GM18508 (cell line): ENCODE measurements around the gene OVCA2.

Experiments used
- ATAC-seq: cut with Tn5 transposase; IDR thresholded peaks from one replicate; pipeline ENCODE4 v1.9.1; 2021; ENCODE audit warnings: moderate number of reproducible peaks; ENCODE audit not compliant: insufficient read depth, unreplicated experiment

The OVCA2 gene

DNA sequence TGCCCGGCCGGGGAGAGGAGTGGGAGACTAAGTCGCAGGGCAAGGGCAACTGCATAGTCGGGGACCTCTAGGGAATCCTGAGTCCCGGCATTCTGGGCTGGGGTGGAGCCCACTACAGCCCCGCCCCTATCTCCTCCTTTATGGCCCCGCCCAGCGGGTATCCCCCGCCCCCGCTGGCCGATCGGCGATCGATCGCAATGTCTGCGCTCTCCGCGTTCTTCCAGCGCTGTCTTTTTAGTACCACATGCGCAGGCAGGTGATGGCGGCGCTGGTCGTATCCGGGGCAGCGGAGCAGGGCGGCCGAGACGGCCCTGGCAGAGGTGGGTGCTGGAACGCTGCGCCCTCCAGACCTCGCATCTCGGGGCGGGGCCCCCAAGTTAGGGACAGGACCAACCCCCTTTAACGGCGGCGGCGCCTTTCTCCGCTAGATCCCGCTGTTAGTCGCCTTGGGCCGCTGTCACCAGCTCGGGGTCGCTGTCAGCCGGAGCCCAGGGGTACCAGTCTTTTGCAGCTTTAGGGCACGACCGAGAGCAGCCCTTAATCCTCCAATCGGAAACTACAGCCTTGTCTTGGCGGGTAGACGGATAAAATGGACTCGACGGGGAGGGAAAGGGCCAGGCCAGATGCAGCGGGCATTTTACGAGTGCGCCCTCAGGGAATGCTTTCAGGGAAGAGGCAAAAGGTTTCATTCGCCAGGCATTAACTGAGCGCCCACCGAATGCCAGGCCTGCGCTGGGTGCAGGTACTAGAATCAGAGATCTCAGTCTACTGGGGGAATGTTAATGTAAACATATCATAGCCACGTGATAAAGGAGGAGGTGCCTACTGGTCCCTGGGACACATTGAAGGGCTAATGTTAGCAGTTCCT lies 11.7 kb upstream of the OVCA2 start, which contains the start of gene DPH1:
TSS of gene DPH1 (plus strand) at position 243 of the 868 bp plus-strand sequence. CDS start at position 260, 17 bp downstream.
- ATAC-seq = no peak

GRCh38 chr17:2030779-2031163 lies 11.1 kb upstream of the OVCA2 start:
- ATAC-seq = no peak

GRCh38 chr17:2033153-2033552 lies 8.7 kb upstream of the OVCA2 start:
- ATAC-seq = no peak

- no peak for ATAC-seq
These were observed 7.7 kb upstream of the OVCA2 start for GRCh38 chr17:2034157-2034556.

DNA sequence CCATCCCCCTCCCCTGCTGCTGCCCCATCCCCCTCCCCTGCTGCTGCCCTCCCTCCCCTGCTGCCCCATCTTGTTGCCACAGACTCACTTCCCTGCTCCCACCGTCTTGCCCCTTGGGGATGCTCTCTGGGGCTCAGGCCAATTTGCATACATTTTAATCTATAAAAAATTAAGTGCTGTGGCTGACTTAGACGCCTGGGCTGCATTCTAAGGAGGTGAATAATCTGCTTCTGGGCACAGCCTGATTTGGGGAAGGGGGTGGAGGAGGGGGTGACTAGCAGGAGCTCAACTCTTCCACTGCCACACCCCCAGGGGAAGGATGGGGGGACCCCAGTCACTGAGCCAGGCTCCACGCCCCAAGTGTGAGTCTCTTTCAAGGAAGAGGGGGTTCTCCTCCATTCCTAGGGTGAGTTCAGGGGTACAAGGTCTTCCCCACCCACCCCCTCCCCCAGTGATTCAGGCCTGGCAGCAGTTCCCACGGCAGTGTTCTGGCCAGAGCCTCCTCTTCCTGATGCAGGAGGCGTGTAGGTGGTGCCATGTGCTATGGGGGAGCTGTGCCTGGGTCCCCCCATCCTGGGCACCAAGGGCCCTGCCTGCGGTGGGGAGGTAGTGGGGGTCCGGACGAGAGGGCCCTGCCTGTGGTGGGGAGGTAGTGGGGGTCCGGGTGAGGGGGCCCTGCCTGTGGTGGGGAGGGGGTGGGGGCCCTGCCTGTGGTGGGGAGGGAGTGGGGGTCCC lies 6.8 kb upstream of the OVCA2 start:
- ATAC-seq = no peak

DNA sequence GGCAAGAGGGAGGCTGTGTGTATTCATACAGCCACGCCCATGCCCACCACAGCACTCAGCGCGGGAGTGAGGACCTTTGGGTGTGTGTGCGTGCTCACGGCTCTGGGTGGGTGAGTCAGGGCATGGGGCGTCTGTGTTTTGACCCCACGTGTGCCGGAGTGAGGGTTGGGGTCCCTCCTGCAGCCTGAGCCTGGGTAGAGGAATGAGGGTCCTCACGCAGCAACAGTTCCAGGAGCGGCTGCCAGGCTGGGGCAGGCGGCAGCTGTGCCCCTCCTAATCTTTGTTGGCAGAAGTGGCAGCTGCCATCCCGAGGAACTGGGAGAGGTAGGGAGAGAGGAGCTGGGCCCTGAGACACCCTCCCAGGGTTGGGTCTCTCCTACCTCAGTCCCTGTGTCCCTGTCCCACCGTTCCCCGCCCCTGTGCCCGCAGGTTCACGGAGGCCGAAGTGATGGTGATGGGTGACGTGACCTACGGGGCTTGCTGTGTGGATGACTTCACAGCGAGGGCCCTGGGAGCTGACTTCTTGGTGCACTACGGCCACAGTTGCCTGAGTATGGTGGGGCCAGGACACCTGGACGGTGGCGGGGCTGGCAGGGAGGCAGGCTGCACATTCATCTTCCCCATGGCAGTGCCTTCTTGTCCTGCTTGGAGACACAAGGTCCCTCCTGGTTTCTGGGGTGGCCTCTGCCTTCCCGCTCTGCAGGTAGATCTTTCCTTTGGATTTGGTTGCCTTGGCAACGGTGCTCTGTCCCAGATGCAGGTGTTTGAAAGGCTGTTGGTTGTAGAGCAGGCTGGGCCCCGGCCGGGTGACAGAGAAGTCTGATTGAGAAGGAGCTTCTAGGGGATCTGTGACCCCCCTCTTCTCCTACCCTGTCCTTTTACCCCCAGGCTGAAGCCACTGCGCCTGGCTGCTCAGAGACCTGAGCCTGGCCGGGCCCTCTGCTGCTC lies 6.0 kb upstream of the OVCA2 start:
- no peak for ATAC-seq

- no peak for ATAC-seq
These were observed 4.7 kb upstream of the OVCA2 start for GRCh38 chr17:2037155-2037554.

GRCh38 chr17:2040219-2040827 lies 1.5 kb upstream of the OVCA2 start:
- no peak for ATAC-seq

GRCh38 chr17:2040942-2041560 lies 771 bp upstream of the OVCA2 start:
- no peak for ATAC-seq

DNA sequence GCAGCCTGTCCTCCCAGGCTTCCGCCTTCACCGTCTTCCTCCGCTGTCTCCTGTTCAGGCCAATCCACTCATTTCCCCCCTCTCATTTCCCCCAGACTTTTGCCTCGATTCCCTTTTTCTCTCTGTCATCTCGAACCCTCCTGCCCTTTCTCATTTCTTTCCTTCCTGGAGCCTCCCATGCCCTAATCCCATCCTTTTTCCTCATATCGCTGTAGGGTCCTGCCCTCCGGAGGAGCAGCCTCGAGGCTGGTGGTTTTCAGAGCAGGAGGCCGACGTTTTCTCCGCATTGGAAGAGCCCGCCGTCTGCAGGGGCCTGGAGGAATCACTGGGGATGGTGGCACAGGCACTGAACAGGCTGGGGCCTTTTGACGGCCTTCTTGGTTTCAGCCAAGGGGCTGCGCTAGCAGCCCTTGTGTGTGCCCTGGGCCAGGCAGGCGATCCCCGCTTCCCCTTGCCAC lies 597 bp downstream of the OVCA2 start:
- no peak for ATAC-seq

DNA sequence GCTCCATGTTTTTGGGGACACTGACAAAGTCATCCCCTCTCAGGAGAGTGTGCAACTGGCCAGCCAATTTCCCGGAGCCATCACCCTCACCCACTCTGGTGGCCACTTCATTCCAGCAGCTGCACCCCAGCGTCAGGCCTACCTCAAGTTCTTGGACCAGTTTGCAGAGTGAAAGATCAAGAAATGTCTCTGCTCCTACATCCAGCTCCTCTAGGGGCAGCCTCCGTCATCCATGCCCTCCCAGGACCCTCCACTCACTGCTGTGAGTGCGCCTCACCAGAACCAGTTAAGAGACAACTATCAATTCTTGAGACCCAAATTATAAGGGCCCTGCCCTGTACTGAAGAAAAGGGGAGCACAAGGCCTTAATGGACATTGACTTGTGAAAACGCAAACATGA lies 1.1 kb downstream of the OVCA2 start:
- ATAC-seq = no peak

DNA sequence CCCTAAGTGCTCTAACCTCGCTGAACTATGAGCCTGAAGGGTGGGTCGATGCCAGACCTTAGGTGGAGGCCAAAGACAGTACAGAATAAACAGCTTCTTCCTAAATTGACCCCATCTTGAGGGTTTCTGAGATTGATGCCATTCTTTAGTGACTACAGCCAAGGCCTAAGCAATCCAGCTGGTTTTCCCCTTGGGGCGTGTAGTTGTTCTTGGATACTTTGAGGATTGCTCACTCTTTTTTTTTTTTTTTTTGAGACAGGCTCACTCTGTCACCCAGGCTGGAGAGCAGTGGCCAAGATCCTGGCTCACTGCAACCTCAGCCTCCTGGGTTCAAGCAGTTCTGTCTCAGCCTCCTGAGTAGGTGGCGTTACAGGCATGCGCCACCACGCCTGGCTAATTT lies 2.0 kb downstream of the OVCA2 start:
- no peak for ATAC-seq

DNA sequence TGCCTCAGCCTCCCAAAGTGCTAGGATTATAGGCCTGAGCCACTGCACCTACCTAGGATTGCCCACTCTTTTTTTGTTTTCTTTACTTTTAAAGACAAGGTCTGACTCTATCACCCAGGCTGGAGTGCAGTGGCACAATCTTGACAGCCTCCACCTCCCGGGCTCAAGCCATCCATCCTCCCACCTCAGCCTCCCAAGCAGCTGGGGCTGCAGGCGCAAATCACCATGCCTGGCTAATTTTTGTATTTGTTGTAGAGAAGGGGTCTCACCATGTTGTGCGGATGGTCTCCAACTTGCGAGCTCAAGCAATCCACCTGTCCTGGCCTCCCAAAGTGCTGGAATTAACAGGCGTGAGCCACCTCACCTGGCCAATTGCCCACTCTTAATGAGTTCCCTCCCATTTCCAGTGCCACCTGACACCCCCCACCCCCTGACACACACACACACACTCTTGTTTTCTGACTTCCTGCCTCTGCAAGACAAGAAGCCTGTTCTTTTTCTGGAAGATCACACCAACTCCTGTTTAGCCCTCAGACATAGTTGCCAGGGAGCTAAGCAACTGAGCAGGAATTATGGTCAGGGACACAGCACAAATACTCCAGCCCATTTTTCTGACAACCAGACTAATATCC lies 2.6 kb downstream of the OVCA2 start:
- ATAC-seq = no peak

GRCh38 chr17:2047590-2047989 lies 5.8 kb downstream of the OVCA2 start:
- no peak for ATAC-seq

DNA sequence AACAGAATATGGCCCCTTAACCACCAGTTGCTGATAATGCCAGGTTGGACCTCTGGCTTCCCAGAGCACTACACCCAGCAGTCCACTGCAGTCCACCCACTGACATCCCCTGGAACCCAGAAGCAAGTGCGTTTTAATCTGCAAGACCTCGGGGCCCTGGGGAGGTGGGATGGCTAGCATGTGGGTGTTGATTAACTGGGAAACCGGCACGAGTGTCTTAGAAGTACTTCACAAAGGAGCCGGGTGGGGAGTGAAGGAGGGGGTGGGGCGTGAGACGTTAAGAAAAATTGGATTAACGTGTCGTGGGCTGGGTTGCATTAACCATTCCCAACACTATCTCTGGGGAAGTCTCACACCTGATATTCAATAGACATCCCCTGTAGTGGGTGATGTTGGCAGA lies 7.0 kb downstream of the OVCA2 start:
- ATAC-seq = no peak

GRCh38 chr17:2049333-2050299 lies 7.8 kb downstream of the OVCA2 start:
- ATAC-seq = no peak

- no peak for ATAC-seq
These were observed 8.7 kb downstream of the OVCA2 start for GRCh38 chr17:2050300-2051060.
